OCI-LY3 (cell line): ENCODE results near the gene RPE65.

Source experiments
- CTCF ChIP-seq: fragments of 200-600, 300-600 bp; sonication (generic); IDR thresholded peaks from 2 replicates; pipeline ENCODE4 v1.5.1; 2014; ENCODE audit warnings: antibody characterized with exemption, low read length, low read depth
- EZH2phosphoT487 ChIP-seq: fragments of 200-600 bp; shearing (Covaris generic); IDR thresholded peaks from 2 replicates; pipeline ENCODE4 v1.6.1; 2018; ENCODE audit warnings: antibody characterized with exemption, mixed run types, low read depth

GRCh38 chr1:68401506-68401905, 48.2 kb downstream of the RPE65 start:
- TF ChIP-seq CTCF (no peak), EZH2phosphoT487 (no peak)
